Measurements from ENCODE around the gene RMRP. TPM values are rescaled to one million over a fixed set of nuclear protein-coding genes. Genes with fewer than 3 reads are reported as not detected.

The RMRP gene
- total and polyA plus RNA-seq, 12 donors, result 14.9 to 14,997 (median 5,571) TPM

DNA sequence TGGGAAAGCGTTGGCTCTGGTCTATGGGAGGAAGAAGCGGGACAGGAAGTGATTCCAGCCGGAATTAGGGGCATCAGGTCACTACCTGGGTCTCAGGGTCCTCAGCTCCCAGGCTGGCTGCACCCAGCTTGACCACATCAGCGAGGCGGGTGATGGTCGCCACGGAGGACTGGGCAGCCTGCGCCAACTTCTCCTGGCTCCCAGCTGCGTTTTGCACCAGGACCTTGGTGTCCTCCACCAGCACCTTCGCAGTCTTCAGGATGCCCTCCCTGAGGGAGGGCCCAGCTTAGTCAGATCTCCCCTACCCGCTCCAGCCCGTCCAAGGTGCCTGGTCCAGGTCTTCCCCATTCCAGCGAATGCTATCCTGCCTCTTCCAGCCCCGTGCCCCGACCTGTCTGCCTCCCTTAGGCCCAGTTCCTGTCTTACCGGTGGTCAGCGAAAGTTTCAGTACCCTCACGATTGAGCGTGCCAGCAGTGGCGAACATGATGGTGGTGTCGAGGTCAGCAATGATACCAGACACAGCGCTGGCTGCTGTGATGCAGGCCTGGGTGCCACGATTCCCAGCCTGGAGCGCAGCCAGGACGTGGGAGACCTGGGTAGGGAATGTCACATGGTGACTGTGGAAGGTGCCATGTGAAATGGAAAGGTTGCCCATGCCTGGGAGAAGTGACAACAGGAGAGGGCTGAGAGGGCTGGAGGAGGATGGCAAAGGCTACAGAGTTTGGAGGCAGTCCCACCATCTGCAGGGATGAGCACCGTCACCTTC lies 46.3 kb upstream of the RMRP start:
- Histone ChIP-seq H3K36me3 (peaks cover 20 to 100% (median 100%) of the 10 kb centered on the region in 9 donors), H3K27ac (peak overlapping the region in 1 of 10 donors; percentile 44), H3K27me3 (no peaks in the 10 kb centered on the region), H3K4me3 (no peak overlapping the region), H3K9me3 (no peaks in the 10 kb centered on the region), H3K4me1 (peaks cover 0 to 23% (median 5%) of the 10 kb centered on the region in 9 donors)
- intact Hi-C loops (cut with DNase I), result no loop called here
- 88 to 90% methylated on average over 26 of the region's 26 CpGs for WGBS, 2 donors
- ATAC-seq, result peak in 7 of 8 donors; percentile 21 to 68 (median 58)
- TF ChIP-seq, protein P1, sequence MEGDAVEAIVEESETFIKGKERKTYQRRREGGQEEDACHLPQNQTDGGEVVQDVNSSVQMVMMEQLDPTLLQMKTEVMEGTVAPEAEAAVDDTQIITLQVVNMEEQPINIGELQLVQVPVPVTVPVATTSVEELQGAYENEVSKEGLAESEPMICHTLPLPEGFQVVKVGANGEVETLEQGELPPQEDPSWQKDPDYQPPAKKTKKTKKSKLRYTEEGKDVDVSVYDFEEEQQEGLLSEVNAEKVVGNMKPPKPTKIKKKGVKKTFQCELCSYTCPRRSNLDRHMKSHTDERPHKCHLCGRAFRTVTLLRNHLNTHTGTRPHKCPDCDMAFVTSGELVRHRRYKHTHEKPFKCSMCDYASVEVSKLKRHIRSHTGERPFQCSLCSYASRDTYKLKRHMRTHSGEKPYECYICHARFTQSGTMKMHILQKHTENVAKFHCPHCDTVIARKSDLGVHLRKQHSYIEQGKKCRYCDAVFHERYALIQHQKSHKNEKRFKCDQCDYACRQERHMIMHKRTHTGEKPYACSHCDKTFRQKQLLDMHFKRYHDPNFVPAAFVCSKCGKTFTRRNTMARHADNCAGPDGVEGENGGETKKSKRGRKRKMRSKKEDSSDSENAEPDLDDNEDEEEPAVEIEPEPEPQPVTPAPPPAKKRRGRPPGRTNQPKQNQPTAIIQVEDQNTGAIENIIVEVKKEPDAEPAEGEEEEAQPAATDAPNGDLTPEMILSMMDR (IDR thresholded peaks at IDR 0.05), result no peak
- DNase-seq, result peak; percentile 38 to 59

DNA sequence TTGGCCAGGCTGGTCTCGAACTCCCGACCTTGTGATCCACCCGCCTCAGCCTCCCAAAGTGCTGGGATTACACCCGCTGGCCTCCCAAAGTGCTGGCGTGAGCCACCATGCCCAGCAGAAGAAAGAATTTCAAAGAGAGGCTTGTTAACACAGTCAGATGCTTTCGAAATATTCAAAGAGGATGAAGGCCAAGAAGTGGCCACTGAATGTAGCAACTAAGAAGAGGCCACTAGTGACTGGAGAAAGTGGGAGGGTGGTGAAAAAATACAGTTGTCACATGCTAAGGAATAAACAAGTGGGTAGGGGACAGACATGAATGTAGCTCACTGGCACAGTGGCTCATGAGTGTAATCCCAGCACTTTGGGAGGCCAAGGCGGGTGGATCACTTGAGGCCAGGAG lies 44.9 kb upstream of the RMRP start:
- Histone ChIP-seq H3K9me3 (no peaks in the 10 kb centered on the region), H3K4me3 (no peak overlapping the region), H3K27ac (no peak overlapping the region), H3K36me3 (peaks cover 19 to 100% (median 100%) of the 10 kb centered on the region in 9 donors), H3K27me3 (no peaks in the 10 kb centered on the region), H3K4me1 (peaks cover 0 to 23% (median 5%) of the 10 kb centered on the region in 9 donors)
- DNase-seq, result no peak
- ATAC-seq, result no peak
- TF ChIP-seq, protein P1 (IDR thresholded peaks at IDR 0.05), result no peak
- WGBS, 2 donors, result 95 to 98% methylated on average over 7 of the region's 7 CpGs
- intact Hi-C loops (cut with DNase I), result no loop called here

DNA sequence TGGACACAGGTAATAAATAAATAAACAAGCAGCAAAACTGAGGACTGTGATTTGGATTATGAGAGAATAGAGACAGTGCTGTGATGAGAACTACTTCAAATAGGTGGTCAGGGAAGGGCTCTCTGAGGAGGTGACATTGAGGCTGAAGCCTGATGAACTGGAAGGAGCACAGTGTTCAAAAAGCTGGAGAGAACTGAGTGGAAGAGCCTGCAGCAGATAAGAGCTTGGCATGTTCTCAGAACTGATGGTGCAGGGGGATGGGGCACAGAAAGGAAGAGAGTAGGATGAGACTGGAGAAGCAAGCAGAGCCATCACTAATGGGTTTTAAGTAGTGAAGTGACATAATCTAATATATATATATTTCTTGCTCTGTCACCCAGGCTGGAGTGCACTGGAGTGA lies 43.1 kb upstream of the RMRP start:
- Histone ChIP-seq H3K36me3 (peaks cover 10 to 100% (median 85%) of the 10 kb centered on the region in 9 donors), H3K27me3 (no peaks in the 10 kb centered on the region), H3K27ac (peak overlapping the region in 5 of 10 donors; percentile 6 to 34 (median 19)), H3K4me1 (peaks cover 0 to 23% (median 5%) of the 10 kb centered on the region in 9 donors), H3K9me3 (no peaks in the 10 kb centered on the region), H3K4me3 (no peak overlapping the region)
- intact Hi-C loops (cut with DNase I), result no loop called here
- peak in 5 of 8 donors; percentile 22 to 78 (median 51) for ATAC-seq
- DNase-seq, result no peak
- TF ChIP-seq, protein P1 (IDR thresholded peaks at IDR 0.05), result no peak

DNA sequence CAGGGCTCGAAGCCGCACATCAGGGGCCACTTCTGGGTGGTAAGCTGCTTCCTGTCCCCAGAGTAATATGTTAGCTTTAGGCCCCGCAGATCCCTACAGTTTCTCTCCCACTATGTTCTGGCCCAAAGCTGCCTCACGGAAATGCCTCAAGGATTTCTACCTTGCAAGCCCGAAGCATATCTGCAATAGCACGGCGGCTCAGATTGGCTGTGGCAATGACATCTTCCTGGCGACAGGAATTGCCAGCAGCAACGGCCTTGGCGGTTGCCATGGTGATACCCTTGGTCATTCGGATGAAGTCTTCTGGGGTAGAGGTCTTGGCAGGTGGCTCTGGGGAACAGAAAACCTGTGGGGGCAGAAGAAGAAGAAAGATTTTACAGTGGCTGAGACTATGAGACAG lies 42.2 kb upstream of the RMRP start:
- 85 to 86% methylated on average over 11 of the region's 11 CpGs for WGBS, 2 donors
- Histone ChIP-seq H3K36me3 (peaks cover 6 to 99% (median 76%) of the 10 kb centered on the region in 9 donors), H3K4me3 (no peak overlapping the region), H3K27ac (peak overlapping the region in 4 of 10 donors; percentile 3 to 34 (median 22)), H3K27me3 (no peaks in the 10 kb centered on the region), H3K9me3 (no peaks in the 10 kb centered on the region), H3K4me1 (peaks cover 0 to 21% (median 5%) of the 10 kb centered on the region in 9 donors)
- no peak for DNase-seq
- TF ChIP-seq, protein P1 (IDR thresholded peaks at IDR 0.05), result no peak
- intact Hi-C loops (cut with DNase I), result no loop called here
- ATAC-seq, result no peak
